Neural progenitor cell (in vitro differentiated cells): ENCODE results near the gene WDFY2.

Source experiments
- CTCF ChIP-seq: fragments of 200-600 bp; sonication (generic); IDR thresholded peaks from 2 replicates; pipeline ENCODE4 v1.5.1; 2017; ENCODE audit warnings: antibody characterized with exemption, mild to moderate bottlenecking
- EZH2 ChIP-seq: fragments of 200-600 bp; sonication (generic); IDR thresholded peaks from 2 replicates; pipeline ENCODE4 v1.6.1; 2017; ENCODE audit warnings: antibody characterized with exemption, mild to moderate bottlenecking, moderate library complexity

- TF ChIP-seq EZH2, result no peak
- no peak for TF ChIP-seq CTCF
These were observed 185.9 kb downstream of the WDFY2 start for GRCh38 chr13:51770160-51770559.
